Measurements from ENCODE around the gene SHOC2.

Gene SHOC2

GRCh38 chr10:110946496-110946895, 27.1 kb downstream of the SHOC2 start:
- no peak for DNase-seq

GRCh38 chr10:110947061-110947595, 27.7 kb downstream of the SHOC2 start:
- DNase-seq: no peak

DNA sequence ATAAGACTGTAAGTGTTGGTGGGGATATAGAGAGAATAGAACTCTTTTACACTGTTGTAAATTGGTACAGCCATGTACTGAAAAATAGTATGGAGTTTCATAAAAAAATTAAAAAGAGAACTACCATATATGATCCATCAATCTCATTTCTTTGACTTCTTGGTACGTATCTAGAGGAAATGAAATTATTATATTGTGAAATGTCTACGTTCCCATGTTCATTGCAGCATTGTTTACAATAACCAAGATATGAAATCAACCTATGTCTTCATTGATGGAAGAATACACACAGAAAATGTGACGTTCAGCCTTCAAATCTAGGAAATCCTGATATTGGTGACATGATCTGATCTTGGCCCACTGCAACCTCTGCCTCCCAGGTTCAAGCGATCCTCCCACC, 32.0 kb downstream of the SHOC2 start:
- peak in 1 of 2 donors; percentile 65 for DNase-seq

DNA sequence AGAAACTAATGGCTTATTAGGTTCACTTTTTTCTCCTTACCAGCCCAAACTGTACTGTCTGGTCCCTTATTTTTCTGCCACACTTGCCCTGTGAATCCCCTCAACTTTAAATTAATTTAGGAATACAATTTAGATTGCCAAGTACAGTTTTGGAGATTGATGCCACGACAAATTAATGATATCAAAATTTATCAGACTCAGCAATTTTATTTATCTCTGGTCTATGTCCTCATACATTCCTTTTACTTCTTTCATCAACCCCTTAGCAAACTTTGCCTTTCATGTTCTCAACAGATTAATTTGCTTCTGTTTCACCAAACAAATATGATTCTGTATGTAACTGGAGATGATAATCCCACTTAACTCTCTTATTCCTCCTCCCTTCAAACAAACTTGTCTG, 38.2 kb downstream of the SHOC2 start:
- DNase-seq: no peak

DNA sequence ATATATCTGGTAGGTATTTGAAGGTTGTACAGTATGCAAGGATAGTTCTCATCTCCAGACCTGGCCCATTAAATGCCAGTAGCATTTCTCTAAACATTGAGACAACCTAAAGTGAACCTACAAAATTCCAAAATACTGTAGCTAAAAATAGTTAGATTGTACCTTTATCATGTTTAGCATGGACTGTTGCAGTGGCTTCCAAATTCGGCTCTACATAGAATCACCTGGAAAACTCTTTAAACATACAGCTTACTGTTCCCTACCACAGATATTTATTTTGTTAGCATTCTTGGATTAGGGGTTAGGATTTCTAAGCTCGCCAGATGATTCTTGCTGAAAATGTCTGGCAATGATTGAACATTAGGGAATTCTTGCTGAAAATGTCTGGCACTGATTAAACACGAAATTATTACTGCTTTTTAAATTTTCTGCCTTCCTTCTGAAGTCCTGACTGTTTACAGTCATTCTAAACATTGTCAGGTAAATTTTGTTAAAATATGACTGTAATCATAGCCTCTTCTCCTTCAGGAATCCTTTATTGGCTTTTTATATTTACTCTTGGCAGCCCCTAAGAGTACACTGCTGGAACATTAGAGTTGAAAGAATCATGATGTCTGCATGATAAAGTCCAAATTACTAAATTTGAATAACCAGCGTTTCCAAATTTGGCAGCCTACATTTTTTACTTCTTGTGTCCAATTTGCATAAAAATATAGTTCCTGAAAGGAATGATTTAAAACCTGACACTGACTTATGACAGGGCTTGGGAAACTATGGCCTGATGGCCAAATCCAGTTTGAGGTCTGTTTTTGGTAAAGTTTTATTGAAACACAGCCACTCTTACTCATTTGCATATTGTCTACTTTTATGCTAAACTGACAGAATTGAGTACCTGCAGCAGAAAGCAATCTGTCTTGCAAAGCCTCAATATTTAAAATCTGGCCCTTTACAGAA, 40.3 kb downstream of the SHOC2 start:
- DNase-seq: no peak

DNA sequence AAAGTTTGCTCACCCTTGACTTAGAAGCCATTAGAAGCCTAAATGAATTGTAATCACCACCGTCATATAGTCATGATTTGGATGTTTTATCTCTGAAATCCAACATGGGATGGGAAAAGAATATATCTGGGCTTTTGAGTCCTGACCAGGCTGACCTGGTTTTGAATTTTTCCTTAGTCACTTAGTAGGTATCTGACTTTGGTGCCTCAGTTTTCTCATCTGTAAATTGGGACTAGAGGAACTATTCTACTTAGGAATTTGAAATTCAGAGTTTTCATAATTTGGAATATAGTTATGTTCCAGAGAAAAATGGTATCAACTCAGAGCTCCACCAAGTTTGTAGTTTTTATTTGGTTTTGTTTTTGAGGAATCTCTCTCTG, 40.9 kb downstream of the SHOC2 start:
- DNase-seq: no peak

- no peak for DNase-seq
Observed at GRCh38 chr10:110962443-110962842, 43.0 kb downstream of the SHOC2 start.

DNA sequence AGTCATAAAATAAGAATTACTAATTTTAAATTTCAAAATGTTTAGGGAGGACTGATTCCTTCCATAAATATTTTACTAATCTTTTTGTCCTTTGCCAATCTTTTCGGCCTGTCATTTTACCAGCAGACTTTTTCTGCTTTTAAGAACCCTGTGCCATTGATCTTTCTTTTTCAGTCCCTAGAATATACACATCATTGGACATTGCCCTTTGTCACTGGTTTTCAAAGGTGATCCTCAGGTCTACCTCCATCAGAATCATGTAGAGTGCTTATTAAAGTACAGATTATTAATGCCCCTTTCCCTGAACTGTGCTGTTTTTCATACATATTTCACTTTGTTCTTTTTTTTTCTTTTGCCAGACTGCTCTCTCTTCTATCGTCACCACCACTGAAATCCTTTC, 43.8 kb downstream of the SHOC2 start:
- DNase-seq: no peak

- no peak for DNase-seq
Observed at GRCh38 chr10:110964681-110965080, 45.3 kb downstream of the SHOC2 start.

DNA sequence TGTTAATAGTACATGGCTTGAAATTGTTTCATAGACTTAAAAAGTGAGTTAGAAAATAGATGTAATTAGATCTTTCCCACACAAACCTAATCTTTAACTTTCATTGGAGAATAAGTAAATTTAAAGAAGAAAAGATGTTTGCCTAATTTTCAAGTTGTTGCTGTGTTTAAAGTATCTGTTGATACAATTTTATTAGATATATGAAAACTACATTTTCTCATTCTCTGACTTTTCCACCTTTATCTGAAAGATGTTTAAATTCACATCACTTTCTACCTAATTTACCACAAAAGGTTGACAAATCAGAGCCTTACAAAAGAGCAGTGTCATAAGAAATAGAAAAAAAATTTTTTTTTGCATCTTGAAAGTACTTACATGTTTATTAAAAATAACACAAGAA, 45.8 kb downstream of the SHOC2 start:
- no peak for DNase-seq

GRCh38 chr10:110966146-110966545, 46.7 kb downstream of the SHOC2 start:
- DNase-seq: no peak

DNA sequence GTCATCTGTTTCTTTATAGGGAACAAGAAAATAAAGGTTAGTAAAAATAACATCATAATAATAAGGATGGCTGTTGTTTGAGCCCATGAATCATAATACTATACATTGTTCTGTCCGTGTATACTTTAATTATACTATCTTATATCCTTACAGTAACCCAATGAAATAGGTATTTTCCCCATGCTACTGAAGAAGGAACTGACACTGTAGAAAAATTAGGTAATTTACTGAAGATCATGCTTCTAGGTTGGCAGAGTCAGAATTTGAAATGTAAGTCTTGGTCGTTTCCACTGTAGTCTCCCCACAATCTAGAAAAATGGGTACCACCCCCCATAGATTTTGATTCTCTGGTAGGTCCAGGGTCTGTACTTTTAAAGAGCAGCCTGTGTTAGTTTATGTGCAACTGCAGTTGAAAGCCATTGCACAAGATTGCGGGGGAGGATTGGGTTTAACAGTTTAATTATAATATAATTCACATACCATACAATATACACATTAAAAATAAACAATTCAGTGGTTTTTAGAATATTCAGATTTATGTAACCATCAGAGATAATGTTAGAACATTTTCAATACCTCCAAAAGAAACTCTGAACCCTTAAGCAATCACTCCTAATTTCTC, 47.7 kb downstream of the SHOC2 start:
- no peak for DNase-seq

- no peak for DNase-seq
Observed at GRCh38 chr10:110967645-110968044, 48.2 kb downstream of the SHOC2 start.

GRCh38 chr10:110969183-110969582, 49.8 kb downstream of the SHOC2 start:
- no peak for DNase-seq

DNA sequence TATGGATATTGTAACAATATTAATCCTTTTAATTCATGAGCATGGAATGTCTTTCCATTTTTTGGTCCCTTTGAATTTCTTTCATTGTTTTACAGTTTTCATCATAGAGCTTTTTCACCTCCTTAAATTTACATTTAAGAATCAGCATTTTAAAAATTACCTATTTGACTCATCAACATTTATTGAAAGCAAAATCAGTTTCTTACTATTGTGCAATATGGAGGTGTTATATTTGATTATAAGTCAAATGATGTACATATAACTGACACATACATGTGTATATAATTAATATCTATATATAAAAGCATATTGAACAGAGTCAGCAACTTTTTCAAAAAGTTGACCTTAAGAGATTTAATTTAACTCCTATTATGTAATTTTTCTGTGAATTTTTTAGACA, 52.2 kb downstream of the SHOC2 start:
- no peak for DNase-seq

DNA sequence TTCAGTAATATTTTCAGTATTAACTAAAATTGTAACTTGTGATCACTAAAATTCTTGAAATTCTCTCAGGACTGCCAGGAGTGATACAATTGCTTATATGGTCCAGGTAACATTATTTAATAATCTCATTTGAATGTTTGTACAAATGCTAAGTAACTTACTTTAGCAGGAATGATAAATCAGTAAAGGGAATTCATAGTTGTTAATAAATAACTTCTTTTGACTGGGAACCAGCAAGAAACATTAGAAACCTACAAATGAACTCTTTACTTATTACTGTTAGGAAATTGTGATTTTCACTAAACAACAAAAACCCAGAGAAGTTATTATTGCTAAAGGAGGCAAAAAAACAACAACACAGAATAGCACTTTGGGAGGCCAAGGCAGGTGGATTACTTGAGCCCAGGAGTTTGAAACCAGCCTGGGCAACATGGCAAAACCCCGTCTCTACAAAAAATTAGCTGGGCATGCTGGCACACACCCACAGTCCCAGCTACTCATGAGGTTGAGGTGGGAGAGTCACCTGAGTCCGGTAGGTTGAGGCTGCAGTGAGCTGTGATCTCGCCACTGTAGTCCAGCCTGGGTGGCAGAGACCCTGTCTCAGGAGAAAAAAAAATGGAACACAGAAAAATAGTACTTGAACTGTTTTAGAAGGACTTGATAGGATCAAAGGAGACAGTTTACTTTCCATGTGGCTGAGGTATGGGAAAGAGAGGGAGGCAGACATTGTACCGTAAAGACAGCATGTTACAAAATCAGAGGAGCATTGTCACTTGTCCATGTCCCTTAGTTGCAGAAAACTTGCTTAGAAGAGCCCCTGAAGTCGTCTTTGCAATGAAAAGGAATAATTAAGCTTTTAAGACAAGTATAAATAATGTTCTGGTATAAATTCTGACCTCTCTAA, 53.1 kb downstream of the SHOC2 start:
- no peak for DNase-seq

DNA sequence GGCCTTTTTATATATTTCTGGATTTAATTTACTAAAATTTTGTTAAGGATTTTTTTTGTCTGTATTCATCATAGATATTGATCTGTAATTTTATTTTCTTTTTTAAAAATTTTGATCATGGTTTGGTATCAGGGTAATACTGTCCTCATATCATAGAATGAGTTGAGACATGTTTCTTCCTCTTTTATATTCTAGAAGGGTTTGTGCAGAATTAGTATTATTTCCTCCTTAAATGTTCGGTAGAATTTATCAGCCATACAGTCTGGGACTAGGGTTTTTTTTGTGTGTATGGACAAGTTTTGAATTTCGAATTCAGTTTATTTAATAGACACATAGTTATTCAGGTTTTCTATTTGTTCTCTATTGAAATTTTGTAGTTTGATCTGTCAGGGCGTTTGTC, 54.0 kb downstream of the SHOC2 start:
- DNase-seq: no peak

GRCh38 chr10:110976577-110976976, 57.2 kb downstream of the SHOC2 start:
- no peak for DNase-seq

GRCh38 chr10:110977662-110978061, 58.3 kb downstream of the SHOC2 start:
- DNase-seq: no peak

- DNase-seq: no peak
Observed at GRCh38 chr10:110978204-110978603, 58.8 kb downstream of the SHOC2 start.

DNA sequence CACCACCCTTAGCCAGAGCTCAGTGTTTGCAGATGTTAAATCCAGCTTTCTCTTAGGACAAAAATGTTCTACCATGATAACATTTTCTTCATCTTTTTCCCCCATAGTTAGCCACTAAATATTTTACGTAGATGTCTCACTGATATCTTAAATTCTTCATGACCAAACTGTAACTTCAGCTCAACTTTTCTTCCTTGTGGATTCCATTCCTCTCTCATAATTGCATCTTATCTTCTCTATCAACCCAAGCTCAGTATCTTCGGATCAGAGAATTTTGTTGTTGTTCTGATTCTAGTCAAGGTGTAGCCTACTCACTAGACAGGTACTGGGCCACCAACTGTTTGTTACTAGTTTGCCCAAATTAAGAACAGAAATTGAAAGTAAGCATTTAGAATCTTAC, 60.2 kb downstream of the SHOC2 start:
- no peak for DNase-seq

DNA sequence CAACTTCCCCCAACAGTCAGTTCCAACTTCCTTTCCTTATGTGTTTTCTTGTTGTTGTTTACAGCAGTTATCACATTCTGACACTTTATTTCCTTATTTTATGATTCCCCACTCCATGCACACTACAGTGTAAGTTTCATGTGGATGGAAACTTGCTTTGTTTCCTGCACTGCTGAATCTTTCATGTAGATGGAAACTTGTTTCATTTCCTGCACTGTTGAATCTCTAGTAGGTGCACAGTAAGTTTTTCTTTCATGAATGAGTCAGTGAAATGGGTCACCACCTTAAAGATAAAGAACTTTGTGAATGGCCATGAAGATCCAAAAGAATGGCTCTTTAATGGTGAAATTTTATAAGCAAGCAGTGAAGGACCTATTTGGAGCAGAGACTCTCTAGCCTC, 61.4 kb downstream of the SHOC2 start:
- no peak for DNase-seq

DNA sequence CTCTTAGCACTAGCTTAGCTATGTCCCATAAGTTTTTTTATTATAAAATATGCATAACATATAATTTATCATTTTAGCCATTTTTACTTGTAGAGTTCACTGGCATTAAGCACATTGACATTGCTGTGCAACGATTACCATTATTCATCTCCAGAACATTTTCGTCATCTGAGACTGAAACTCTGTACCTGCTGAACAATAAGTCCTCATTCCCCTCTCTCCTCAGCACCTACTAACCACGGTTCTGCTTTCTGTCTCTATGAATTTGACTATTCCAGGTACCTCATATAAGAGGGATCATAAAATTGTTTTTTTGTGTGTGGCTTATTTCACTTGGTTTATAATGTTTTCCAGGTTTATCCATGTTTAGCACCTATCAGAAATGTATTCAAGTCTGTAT, 64.1 kb downstream of the SHOC2 start:
- DNase-seq: no peak

Data from inflammatory macrophage (primary cell).